ENCODE measurements around the gene GRB10. TPM values are rescaled to one million over a fixed set of nuclear protein-coding genes. Genes with fewer than 3 reads are reported as not detected.
"Not testable (repeated sequence)": the region's sequence is repeated elsewhere in the genome, so short reads cannot be mapped to it uniquely, and the experiment has no call there.

Gene GRB10
- total and polyA plus RNA-seq, 2 experiments from 2014 or later: 35.0 to 154 TPM

DNA sequence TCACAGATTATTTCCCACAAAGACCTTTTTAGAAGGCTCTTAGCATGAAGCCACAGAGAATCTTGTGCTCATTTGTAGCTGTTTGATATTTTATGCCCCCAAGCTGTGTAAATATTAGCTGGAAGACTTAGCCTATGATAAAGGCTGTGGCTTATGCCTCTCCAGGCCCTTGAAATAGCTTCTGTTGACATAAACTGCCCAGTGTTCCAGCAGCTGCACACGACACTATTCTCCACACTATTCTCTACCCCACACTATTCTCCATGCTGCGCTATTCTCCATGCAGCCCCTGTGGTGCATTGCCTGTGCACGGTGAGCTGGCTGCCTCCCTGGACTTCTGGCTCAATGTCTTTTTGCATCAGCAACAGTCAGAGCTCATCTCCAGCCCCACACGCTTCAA lies 230.6 kb downstream of the GRB10 start (continued):
- TF ChIP-seq ZNF462 (CRISPR knock-in tag; IDR thresholded peaks at IDR 0.05): no peak

DNA sequence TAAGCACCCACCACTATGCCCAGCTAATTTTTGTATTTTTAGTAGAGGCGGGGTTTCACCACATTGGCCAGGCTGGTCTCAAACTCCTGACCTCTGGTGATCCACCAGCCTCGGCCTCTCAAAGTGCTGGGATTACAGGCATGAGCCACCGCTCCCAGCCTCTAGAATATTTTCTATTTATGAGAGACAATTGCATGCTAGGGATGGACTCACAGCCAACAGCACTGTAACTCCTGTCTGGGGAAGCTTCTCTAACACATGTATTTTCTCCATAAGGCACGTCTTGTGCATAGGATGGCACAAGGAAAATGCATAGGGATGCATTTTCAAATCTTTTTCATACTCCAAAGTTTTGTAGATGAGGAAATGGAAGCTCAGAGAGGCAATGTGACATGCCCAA lies 237.1 kb downstream of the GRB10 start:
- H3K9me3 Mint-ChIP-seq; H3K36me3 ChIP-seq (ENCODE audit: insufficient read depth); DNase-seq (ENCODE audit: low spot score); H3K79me2 ChIP-seq (replicated peaks; ENCODE audit: insufficient read depth); H3K4me1 Mint-ChIP-seq; H3K4me2 ChIP-seq; H3K27ac ChIP-seq (ENCODE audit: low read depth); H3F3A ChIP-seq (replicated peaks; ENCODE audit: low read depth); H3K4me1 ChIP-seq (ENCODE audit: insufficient read depth); H2AFZ ChIP-seq; H3K27ac Mint-ChIP-seq; H3K4me3 ChIP-seq; H3K4me3 Mint-ChIP-seq; H4K20me1 ChIP-seq (replicated peaks; ENCODE audit: insufficient read depth); H3K27me3 Mint-ChIP-seq (ENCODE audit: insufficient read depth, low read depth, poor library complexity); ATAC-seq; H3K36me3 Mint-ChIP-seq (ENCODE audit: low read depth); H3K9me2 ChIP-seq (ENCODE audit: insufficient read depth); H3K27me3 ChIP-seq (ENCODE audit: insufficient read depth): not testable (repeated sequence)

GRCh38 chr7:50544992-50545391 lies 237.7 kb downstream of the GRB10 start:
- ATAC-seq (no peak), DNase-seq (ENCODE audit: low spot score) (no peak)
- Mint-ChIP-seq H3K4me3 (no peak overlapping the region), H3K4me1 (no peaks in the 10 kb centered on the region), H3K36me3 (ENCODE audit: low read depth) (no peaks in the 10 kb centered on the region), H3K27me3 (ENCODE audit: insufficient read depth, low read depth, poor library complexity) (peaks cover 1% of the 10 kb centered on the region), H3K27ac (no peak overlapping the region), H3K9me3 (no peaks in the 10 kb centered on the region)
- Histone ChIP-seq H2AFZ (no peak overlapping the region), H3K27me3 (ENCODE audit: insufficient read depth) (no peaks in the 10 kb centered on the region), H3K4me2 (no peak overlapping the region), H3K4me1 (ENCODE audit: insufficient read depth) (no peaks in the 10 kb centered on the region), H3K27ac (ENCODE audit: low read depth) (no peak overlapping the region), H3K36me3 (ENCODE audit: insufficient read depth) (no peaks in the 10 kb centered on the region), H3K9me2 (ENCODE audit: insufficient read depth) (no peaks in the 10 kb centered on the region), H4K20me1 (replicated peaks; ENCODE audit: insufficient read depth) (no peaks in the 10 kb centered on the region), H3F3A (replicated peaks; ENCODE audit: low read depth) (no peaks in the 10 kb centered on the region), H3K4me3 (no peak overlapping the region), H3K79me2 (replicated peaks; ENCODE audit: insufficient read depth) (no peaks in the 10 kb centered on the region)
- TF ChIP-seq ZNF462 (CRISPR knock-in tag; IDR thresholded peaks at IDR 0.05) (no peak), CTCF (conservative IDR thresholded peaks at IDR 0.05; ENCODE audit: low read depth in 2 of 2) (no peak)

Measured in GM23338 (cell line).